Parathyroid adenoma (tissue), 2 donors: ENCODE data around the gene ADGRE3.

ENCODE experiments used
- H2AFZ ChIP-seq: fragments of 300-600 bp; sonication (generic); one replicate; pipeline ENCODE4 v1.7.0; 2017; ENCODE audit warnings: antibody characterized with exemption, mild to moderate bottlenecking
- H3K27ac ChIP-seq: fragments of 300-600 bp; sonication (generic); one replicate; pipeline ENCODE4 v1.7.0; 2017
- H3K27me3 ChIP-seq: fragments of 300-600 bp; sonication (generic); one replicate; pipeline ENCODE4 v1.7.0; 2017; ENCODE audit warnings: low read length; ENCODE audit not compliant: control insufficient read depth, insufficient read depth
- H3K36me3 ChIP-seq: fragments of 300-600 bp; sonication (generic); one replicate; pipeline ENCODE4 v1.7.0; 2017; ENCODE audit warnings: low read length; ENCODE audit not compliant: control insufficient read depth, insufficient read depth
- H3K4me1 ChIP-seq: fragments of 300-600 bp; sonication (generic); one replicate; pipeline ENCODE4 v1.7.0; 2017; ENCODE audit warnings: control low read depth
- H3K4me2 ChIP-seq: fragments of 300-600 bp; sonication (generic); one replicate; pipeline ENCODE4 v1.7.0; 2017; ENCODE audit warnings: low read length
- H3K4me3 ChIP-seq: fragments of 300-600 bp; sonication (generic); one replicate; pipeline ENCODE4 v1.7.0; 2017; ENCODE audit warnings: low read depth, low read length
- H3K79me2 ChIP-seq: fragments of 300-600 bp; sonication (generic); one replicate; pipeline ENCODE4 v1.7.0; 2017; ENCODE audit warnings: control low read depth
- H3K9ac ChIP-seq: fragments of 300-600 bp; sonication (generic); one replicate; pipeline ENCODE4 v1.7.0; 2017; ENCODE audit warnings: mild to moderate bottlenecking
- H3K9me3 ChIP-seq: fragments of 300-600 bp; sonication (generic); one replicate; pipeline ENCODE4 v1.7.0; 2017; ENCODE audit warnings: low read length; ENCODE audit not compliant: control insufficient read depth
- TF ChIP-seq, protein P1 (sequence below): fragments of 300-600 bp; sonication (generic); IDR thresholded peaks from one replicate; pipeline ENCODE4 v1.7.0; 2017; ENCODE audit warnings: antibody characterized with exemption, mild to moderate bottlenecking
- donor health status: primary hyperparathyroidism.

Gene ADGRE3

DNA sequence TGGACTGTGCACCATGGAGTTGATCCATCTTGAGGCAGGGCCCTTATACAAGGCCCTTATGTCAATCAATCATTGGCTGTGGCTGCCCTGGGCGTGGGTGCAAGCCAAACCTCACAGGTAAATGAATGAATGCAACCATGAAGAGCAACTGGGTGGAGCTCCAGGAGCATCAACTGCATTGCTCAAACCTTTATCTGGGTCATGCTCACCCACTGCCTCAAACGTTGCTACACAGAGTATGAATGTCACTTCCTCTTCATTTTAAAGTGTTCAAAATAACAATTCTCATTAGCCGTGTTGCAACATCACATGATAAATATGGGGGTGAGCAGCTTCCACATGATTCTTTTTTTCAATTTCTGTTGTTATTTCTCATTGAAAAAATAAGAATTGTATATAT is 8.8 kb upstream of the ADGRE3 start:
- no peak overlapping the region for H3K4me3 ChIP-seq
- no peaks in the 10 kb centered on the region for H3K79me2 ChIP-seq
- H3K4me2 ChIP-seq = no peak overlapping the region
- no peak overlapping the region for H3K9ac ChIP-seq
- no peaks in the 10 kb centered on the region for H3K36me3 ChIP-seq
- TF ChIP-seq, protein P1, sequence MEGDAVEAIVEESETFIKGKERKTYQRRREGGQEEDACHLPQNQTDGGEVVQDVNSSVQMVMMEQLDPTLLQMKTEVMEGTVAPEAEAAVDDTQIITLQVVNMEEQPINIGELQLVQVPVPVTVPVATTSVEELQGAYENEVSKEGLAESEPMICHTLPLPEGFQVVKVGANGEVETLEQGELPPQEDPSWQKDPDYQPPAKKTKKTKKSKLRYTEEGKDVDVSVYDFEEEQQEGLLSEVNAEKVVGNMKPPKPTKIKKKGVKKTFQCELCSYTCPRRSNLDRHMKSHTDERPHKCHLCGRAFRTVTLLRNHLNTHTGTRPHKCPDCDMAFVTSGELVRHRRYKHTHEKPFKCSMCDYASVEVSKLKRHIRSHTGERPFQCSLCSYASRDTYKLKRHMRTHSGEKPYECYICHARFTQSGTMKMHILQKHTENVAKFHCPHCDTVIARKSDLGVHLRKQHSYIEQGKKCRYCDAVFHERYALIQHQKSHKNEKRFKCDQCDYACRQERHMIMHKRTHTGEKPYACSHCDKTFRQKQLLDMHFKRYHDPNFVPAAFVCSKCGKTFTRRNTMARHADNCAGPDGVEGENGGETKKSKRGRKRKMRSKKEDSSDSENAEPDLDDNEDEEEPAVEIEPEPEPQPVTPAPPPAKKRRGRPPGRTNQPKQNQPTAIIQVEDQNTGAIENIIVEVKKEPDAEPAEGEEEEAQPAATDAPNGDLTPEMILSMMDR = no peak
- H3K9me3 ChIP-seq = no peaks in the 10 kb centered on the region
- no peak overlapping the region for H3K27ac ChIP-seq
- no peaks in the 10 kb centered on the region for H3K4me1 ChIP-seq
- no peaks in the 10 kb centered on the region for H3K27me3 ChIP-seq
- H2AFZ ChIP-seq = no peak overlapping the region

DNA sequence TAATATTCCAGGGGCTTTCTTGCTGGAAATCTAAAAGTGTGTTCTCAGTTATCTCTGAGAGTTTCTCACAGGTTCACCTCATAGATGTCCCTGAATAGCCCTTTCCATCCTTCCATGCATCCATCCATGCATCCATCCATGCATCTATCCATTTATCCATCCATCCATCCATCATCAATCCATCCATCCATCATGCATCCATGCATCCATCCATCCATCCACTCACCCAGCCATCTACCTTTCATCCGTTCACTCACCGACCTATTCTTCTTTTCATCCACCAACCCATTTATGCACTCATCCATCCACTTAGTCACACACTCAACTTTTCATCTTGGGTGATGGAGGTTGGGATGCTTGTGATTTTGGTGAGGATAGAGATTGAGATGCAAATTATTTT is 7.4 kb upstream of the ADGRE3 start:
- no peak overlapping the region for H3K4me2 ChIP-seq
- H3K9ac ChIP-seq = no peak overlapping the region
- no peak overlapping the region for H3K27ac ChIP-seq
- no peaks in the 10 kb centered on the region for H3K79me2 ChIP-seq
- H2AFZ ChIP-seq = no peak overlapping the region
- no peaks in the 10 kb centered on the region for H3K9me3 ChIP-seq
- TF ChIP-seq, protein P1 = no peak
- no peaks in the 10 kb centered on the region for H3K27me3 ChIP-seq
- H3K4me3 ChIP-seq = no peak overlapping the region
- H3K4me1 ChIP-seq = no peaks in the 10 kb centered on the region
- H3K36me3 ChIP-seq = no peaks in the 10 kb centered on the region

DNA sequence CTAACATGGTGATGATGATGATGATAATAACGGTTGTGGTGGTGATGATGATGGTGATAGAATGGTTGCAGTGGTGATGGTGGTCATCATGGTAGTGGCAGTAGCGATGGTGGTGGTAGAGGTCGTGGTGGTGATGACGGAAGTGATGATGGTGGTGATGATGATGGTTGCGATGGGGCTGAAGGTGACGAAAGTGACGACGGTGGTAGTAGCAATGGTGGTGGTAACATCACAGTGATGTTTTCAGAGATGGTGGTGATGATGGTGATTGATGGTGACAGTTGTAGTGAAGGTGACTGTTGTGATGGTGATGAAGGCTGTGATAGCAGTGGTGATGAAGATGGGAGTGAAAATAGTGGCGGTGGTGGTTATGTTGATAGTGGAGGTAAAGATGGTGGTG is 3.6 kb upstream of the ADGRE3 start:
- H3K36me3 ChIP-seq = no peaks in the 10 kb centered on the region
- no peaks in the 10 kb centered on the region for H3K9me3 ChIP-seq
- H2AFZ ChIP-seq = no peak overlapping the region
- no peaks in the 10 kb centered on the region for H3K79me2 ChIP-seq
- H3K4me2 ChIP-seq = no peak overlapping the region
- TF ChIP-seq, protein P1 = no peak
- no peak overlapping the region for H3K27ac ChIP-seq
- H3K9ac ChIP-seq = no peak overlapping the region
- H3K4me3 ChIP-seq = no peak overlapping the region
- no peaks in the 10 kb centered on the region for H3K27me3 ChIP-seq
- no peaks in the 10 kb centered on the region for H3K4me1 ChIP-seq

DNA sequence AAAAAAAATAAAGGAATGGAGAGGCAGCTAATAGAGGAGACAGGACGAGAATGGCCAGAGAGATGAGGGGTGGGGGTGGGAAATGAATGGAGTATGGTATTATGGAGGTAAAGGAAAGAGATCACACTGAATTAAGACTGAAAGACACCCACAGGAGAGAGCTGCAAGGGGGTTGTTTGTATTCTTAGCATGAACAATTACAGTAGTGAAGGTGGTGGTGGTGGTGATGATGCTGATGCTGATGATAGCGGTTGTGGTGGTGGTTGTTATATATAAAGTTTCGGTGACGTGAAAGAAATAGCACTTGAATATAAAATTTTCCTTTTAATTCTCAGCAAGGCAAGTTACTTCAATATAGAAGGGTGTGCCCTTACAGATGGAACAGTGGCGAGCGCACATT is 2.8 kb upstream of the ADGRE3 start:
- Histone ChIP-seq H3K27ac (no peak overlapping the region), H2AFZ (no peak overlapping the region), H3K9me3 (no peaks in the 10 kb centered on the region), H3K36me3 (no peaks in the 10 kb centered on the region), H3K4me2 (no peak overlapping the region), H3K27me3 (no peaks in the 10 kb centered on the region), H3K9ac (no peak overlapping the region), H3K4me3 (no peak overlapping the region), H3K79me2 (no peaks in the 10 kb centered on the region), H3K4me1 (no peaks in the 10 kb centered on the region)
- TF ChIP-seq, protein P1 = no peak

DNA sequence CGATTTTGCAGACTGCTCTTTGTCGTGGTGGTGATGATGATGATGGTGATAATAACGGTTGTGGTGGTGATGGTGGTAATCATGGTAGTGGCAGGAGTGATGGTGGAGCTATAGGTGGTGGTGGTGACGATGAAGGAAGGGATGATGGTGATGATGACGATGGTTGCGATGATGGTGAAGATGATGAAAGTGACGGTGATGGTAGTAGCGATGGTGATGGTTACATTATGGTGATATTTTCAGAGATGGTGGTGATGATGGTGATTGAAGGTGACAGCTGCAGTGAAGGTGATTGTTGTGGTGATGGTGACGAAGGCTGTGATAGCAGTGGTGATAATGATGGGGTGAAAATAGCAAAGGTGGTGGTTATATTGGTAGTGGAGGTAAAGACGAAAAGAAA is 2.1 kb upstream of the ADGRE3 start:
- H3K27ac ChIP-seq = no peak overlapping the region
- H2AFZ ChIP-seq = no peak overlapping the region
- H3K36me3 ChIP-seq = no peaks in the 10 kb centered on the region
- no peak overlapping the region for H3K4me2 ChIP-seq
- H3K79me2 ChIP-seq = no peaks in the 10 kb centered on the region
- H3K9ac ChIP-seq = no peak overlapping the region
- H3K4me3 ChIP-seq = no peak overlapping the region
- H3K27me3 ChIP-seq = no peaks in the 10 kb centered on the region
- no peaks in the 10 kb centered on the region for H3K4me1 ChIP-seq
- H3K9me3 ChIP-seq = no peaks in the 10 kb centered on the region
- TF ChIP-seq, protein P1 = no peak
